Natural killer cell treated with Interleukin-12 subunit alpha and Interleukin-12 subunit beta and Interleukin-15 and Interleukin-18, amount 100 ng/mL, for 72 hours (primary cell): Measurements from ENCODE around the gene TRAPPC3. TPM values are rescaled to one million over a fixed set of nuclear protein-coding genes. Genes with fewer than 3 reads are reported as not detected.
A peak's percentile ranks its signal among the peaks of the same experiment; 100 is the strongest.

Experiments used
- ATAC-seq, 2 donors: fragments of 150-1000 bp; cut with Tn5 transposase in 1 of 2; sonication (Bioruptor Pico), chemical (Tn5 transposase) in 1 of 2; 2 replicates each; pipeline ENCODE4 v1.10.0; 2021
- DNase-seq: peaks from one replicate; pipeline ENCODE4 v3.0.0; 2022; ENCODE audit warnings: low spot score
- H3K27ac Mint-ChIP-seq, 2 donors: 1 replicate in 1 of 2; 2 replicates in 1 of 2; pipeline ENCODE4 v1.8.0; 2022; ENCODE audit warnings: mixed read lengths in 2 of 2, mild to moderate bottlenecking in 1 of 2, moderate library complexity in 1 of 2
- H3K27me3 Mint-ChIP-seq, 2 donors: 1 replicate in 1 of 2; 2 replicates in 1 of 2; pipeline ENCODE4 v1.8.0; 2022; ENCODE audit warnings: mixed read lengths in 2 of 2
- H3K36me3 Mint-ChIP-seq: one replicate; pipeline ENCODE4 v1.8.0; 2022; ENCODE audit warnings: mixed read lengths
- H3K4me1 Mint-ChIP-seq, 2 donors: 1 replicate in 1 of 2; 2 replicates in 1 of 2; pipeline ENCODE4 v1.8.0; 2022; ENCODE audit warnings: low read depth in 2 of 2, mixed read lengths in 2 of 2, mild to moderate bottlenecking in 1 of 2
- H3K4me3 Mint-ChIP-seq: one replicate; pipeline ENCODE4 v1.8.0; 2022; ENCODE audit warnings: mixed read lengths
- H3K9me3 Mint-ChIP-seq: 2 replicates; pipeline ENCODE4 v1.8.0; 2022; ENCODE audit warnings: mixed read lengths
- total RNA-seq, 2 donors: library from RNA; stranded (reverse); gene quantifications; one replicate each; pipeline ENCODE4 v1.2.3, GENCODE V29; 2022

TRAPPC3 gene
- total RNA-seq, 2 donors from 2014 or later, result 58.4 to 69.2 TPM

GRCh38 chr1:36151845-36152203 is 2.5 kb upstream of the TRAPPC3 start:
- H3K27me3 Mint-ChIP-seq, result no peaks in the 10 kb centered on the region

DNA sequence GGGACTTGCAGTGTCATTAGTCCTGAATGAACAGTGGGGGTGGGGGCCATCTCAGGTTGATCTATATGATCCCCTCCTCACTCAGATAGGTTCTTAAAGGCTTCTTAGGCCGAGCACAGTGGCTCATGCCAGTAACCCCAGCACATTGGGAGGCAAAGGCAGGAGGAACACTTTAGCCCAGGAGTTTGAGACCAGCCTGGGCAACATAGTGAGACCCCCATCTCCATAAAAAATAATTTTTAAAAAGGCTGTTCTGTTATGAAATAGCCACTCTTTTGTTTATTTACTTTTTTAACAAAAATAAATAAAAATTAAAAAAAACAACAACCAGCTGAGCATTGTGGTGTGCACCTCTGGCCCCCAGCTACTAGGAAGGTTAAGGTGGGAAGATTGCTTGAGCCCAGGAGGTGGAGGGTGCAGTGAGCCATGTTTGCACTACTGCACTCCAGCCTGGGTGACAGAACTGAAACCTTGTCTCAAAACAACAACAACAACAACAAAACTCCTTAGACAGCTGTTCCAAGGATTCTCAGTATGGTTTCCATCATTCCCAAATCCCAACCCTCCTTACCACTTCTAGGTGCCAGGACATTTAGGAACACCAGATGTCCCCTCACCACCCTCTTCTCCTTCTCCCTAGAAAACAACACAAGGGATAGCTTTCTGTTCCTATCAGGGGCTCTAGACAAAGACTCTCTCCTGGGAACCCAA is 2.0 kb upstream of the TRAPPC3 start:
- H3K27ac Mint-ChIP-seq, result peak overlapping the region; percentile 92 to 97
- no peak for DNase-seq
- ATAC-seq, result no peak
- no peaks in the 10 kb centered on the region for H3K9me3 Mint-ChIP-seq
- peaks cover 59 to 60% of the 10 kb centered on the region in 2 donors for H3K4me1 Mint-ChIP-seq
- H3K4me3 Mint-ChIP-seq, result peak overlapping the region; percentile 94
- H3K36me3 Mint-ChIP-seq, result no peaks in the 10 kb centered on the region
- no peaks in the 10 kb centered on the region for H3K27me3 Mint-ChIP-seq

More at GRCh38 chr1:36151845-36152203, 2.5 kb upstream of the TRAPPC3 start:
- Mint-ChIP-seq H3K9me3 (no peaks in the 10 kb centered on the region), H3K4me3 (peak overlapping the region; percentile 80), H3K27ac (peak overlapping the region; percentile 92 to 97), H3K36me3 (no peaks in the 10 kb centered on the region), H3K4me1 (peaks cover 57 to 58% of the 10 kb centered on the region in 2 donors)
- DNase-seq (peak; percentile 76), ATAC-seq (no peak)

- H3K36me3 Mint-ChIP-seq, result no peaks in the 10 kb centered on the region
- peaks cover 59 to 60% of the 10 kb centered on the region in 2 donors for H3K4me1 Mint-ChIP-seq
- DNase-seq (peak; percentile 92), ATAC-seq (peak; percentile 76 to 80)
- H3K27me3 Mint-ChIP-seq, result no peaks in the 10 kb centered on the region
- H3K27ac Mint-ChIP-seq, result peak overlapping the region; percentile 92 to 97
- peak overlapping the region; percentile 94 for H3K4me3 Mint-ChIP-seq
- H3K9me3 Mint-ChIP-seq, result no peaks in the 10 kb centered on the region
Measured at GRCh38 chr1:36150296-36151133, 1.2 kb upstream of the TRAPPC3 start.

DNA sequence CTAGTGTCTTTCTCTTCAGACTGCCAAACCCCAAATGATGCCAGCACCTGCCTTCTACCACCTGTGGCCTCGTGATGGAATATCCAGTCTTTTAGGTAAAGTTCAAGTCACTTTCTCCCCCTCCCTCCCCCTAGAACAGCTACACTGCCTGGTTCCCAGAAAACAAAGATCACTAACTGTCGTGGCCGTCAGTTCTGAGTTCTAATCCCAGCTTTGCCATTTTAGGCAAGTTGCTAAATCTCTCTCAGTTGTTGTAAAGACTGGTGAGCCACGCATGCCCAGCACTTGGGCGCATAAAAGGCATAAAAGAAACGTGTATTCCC is 648 bp upstream of the TRAPPC3 start:
- no peaks in the 10 kb centered on the region for H3K27me3 Mint-ChIP-seq
- peak overlapping the region; percentile 92 to 97 for H3K27ac Mint-ChIP-seq
- H3K4me3 Mint-ChIP-seq, result peak overlapping the region; percentile 94
- ATAC-seq (no peak), DNase-seq (no peak)
- no peaks in the 10 kb centered on the region for H3K36me3 Mint-ChIP-seq
- H3K4me1 Mint-ChIP-seq, result peaks cover 59 to 60% of the 10 kb centered on the region in 2 donors
- no peaks in the 10 kb centered on the region for H3K9me3 Mint-ChIP-seq

- H3K27ac Mint-ChIP-seq, result peak overlapping the region; percentile 92 to 97
- no peak for ATAC-seq
Measured at GRCh38 chr1:36148821-36149236, 457 bp downstream of the TRAPPC3 start.

DNA sequence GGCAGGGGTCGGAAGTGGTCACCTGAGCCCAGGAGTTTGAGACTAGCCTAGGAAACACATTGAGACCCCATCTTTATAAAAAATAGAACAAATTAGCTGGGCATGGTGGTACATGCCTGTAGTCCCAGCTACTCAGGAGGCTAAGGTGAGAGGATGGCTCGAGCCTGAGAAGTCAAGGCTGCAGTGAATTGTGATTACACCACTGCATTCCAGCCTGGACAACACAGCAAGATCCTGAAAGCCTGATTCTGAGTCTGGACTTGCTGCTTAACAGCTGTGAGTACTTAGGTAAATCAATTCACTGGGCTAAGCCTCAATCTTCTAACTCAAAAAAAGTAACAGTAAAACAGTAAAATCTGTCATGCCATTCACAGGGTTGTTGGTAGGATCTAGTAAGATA is 4.9 kb downstream of the TRAPPC3 start:
- Mint-ChIP-seq H3K36me3 (peaks cover 4% of the 10 kb centered on the region), H3K27ac (no peak overlapping the region), H3K4me3 (no peak overlapping the region), H3K4me1 (peaks cover 26 to 30% of the 10 kb centered on the region in 2 donors), H3K27me3 (no peaks in the 10 kb centered on the region), H3K9me3 (no peaks in the 10 kb centered on the region)
- ATAC-seq (no peak), DNase-seq (no peak)

More at GRCh38 chr1:36148821-36149236, 457 bp downstream of the TRAPPC3 start:
- H3K9me3 Mint-ChIP-seq, result no peaks in the 10 kb centered on the region
- no peaks in the 10 kb centered on the region for H3K36me3 Mint-ChIP-seq
- DNase-seq, result no peak
- no peaks in the 10 kb centered on the region for H3K27me3 Mint-ChIP-seq
- peaks cover 50 to 55% of the 10 kb centered on the region in 2 donors for H3K4me1 Mint-ChIP-seq
- H3K4me3 Mint-ChIP-seq, result peak overlapping the region; percentile 94

GRCh38 chr1:36143424-36143823 is 5.9 kb downstream of the TRAPPC3 start:
- Mint-ChIP-seq H3K9me3 (no peaks in the 10 kb centered on the region), H3K36me3 (peaks cover 5% of the 10 kb centered on the region), H3K27ac (no peak overlapping the region), H3K27me3 (no peaks in the 10 kb centered on the region), H3K4me3 (no peak overlapping the region), H3K4me1 (peaks cover 24 to 25% of the 10 kb centered on the region in 2 donors)
- ATAC-seq, result no peak
- DNase-seq, result no peak

DNA sequence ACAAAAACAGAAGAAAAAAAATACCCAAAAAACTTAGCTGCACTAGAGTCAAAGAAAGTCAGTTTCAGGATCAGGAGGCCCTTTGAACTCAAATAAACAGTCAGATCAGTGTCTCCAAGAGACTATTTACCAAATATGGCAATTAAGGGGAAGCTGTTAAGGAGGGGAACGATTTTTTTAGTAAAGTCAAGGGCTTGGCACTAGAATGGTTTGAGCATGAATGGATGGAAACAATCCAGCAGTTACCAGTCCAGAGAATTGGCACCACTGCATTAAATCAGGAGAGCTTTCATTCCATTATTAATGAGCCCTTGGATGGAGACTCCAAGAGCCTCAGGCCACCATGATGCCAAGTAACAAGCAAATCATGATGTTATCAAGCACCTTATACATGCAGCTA is 7.2 kb downstream of the TRAPPC3 start:
- peaks cover 15 to 18% of the 10 kb centered on the region in 2 donors for H3K4me1 Mint-ChIP-seq

DNA sequence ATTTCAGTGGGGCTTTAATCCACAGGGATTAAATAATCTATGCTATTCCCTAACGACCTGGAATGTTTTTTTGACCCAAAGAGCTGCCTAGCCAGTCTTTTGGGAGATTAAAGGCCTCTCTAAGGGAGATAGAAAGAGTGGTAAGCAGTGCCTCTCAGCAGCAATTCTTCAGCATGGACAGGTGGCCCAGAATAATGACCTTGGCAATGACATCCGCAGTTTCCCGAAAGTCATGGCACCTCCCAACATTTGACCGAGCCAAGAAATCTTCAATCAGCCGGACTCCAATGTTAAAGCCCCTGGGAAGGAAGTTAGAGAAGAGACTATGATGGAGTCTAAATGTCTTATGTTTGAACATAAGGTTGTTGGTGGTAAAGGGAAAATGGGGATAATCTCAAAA is 9.8 kb downstream of the TRAPPC3 start:
- no peak for ATAC-seq
- no peak for DNase-seq
- Mint-ChIP-seq H3K27me3 (no peaks in the 10 kb centered on the region), H3K9me3 (no peaks in the 10 kb centered on the region), H3K27ac (peak overlapping the region in 1 of 2 donors; percentile 3), H3K36me3 (peaks cover 5% of the 10 kb centered on the region), H3K4me3 (no peak overlapping the region), H3K4me1 (peaks cover 10 to 15% of the 10 kb centered on the region in 2 donors)

More for the DNA sequence above, 7.2 kb downstream of the TRAPPC3 start:
- Mint-ChIP-seq H3K27ac (peak overlapping the region in 1 of 2 donors; percentile 10), H3K4me3 (no peak overlapping the region), H3K9me3 (no peaks in the 10 kb centered on the region), H3K36me3 (peaks cover 5% of the 10 kb centered on the region), H3K27me3 (no peaks in the 10 kb centered on the region)
- ATAC-seq, result no peak
- DNase-seq, result no peak

DNA sequence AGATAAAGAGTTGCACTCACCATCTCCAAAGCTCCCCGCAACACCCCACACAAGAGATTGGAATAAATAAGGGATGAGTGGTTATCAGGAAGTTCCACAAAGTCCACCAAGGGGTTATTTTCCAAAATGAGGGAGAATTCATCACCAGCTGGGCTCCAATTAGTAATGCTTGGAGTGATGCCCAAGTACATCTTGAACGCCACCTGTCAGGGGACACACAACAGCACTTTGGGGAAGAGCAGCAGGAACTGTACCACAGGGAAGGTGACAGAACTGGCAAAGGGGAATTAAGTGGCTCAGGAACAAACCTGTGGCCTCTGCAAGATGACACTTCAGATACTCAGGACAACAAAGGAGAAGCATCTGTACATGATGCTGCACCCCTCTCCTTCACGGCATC is 11.5 kb downstream of the TRAPPC3 start:
- Mint-ChIP-seq H3K36me3 (peaks cover 5% of the 10 kb centered on the region), H3K9me3 (no peaks in the 10 kb centered on the region), H3K27ac (no peak overlapping the region), H3K4me3 (no peak overlapping the region), H3K4me1 (peaks cover 0 to 7% of the 10 kb centered on the region in 2 donors), H3K27me3 (no peaks in the 10 kb centered on the region)
- ATAC-seq (no peak), DNase-seq (no peak)

DNA sequence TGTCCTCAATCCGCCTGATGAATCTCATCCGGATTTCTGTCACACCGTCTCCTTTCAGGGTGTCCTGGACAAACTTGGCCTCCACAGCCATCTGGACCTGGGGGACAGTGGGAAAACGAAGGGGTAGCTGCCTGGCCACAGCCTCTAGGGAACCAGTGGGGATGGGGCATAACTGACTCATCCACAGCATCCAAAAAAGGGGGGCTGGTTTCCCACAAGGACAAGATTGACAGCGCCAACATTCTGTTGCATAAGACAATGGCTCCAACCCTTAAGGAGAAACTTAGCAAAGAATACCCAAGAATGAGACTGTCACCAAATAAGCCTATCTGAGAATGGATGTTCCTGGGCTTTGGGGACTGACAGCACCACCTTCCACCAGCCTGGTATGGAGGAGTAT is 12.1 kb downstream of the TRAPPC3 start:
- Mint-ChIP-seq H3K9me3 (no peaks in the 10 kb centered on the region), H3K4me3 (no peak overlapping the region), H3K36me3 (peaks cover 5% of the 10 kb centered on the region), H3K4me1 (peaks cover 0 to 7% of the 10 kb centered on the region in 2 donors), H3K27me3 (no peaks in the 10 kb centered on the region), H3K27ac (no peak overlapping the region)
- DNase-seq (no peak), ATAC-seq (no peak)

- no peak for DNase-seq
- Mint-ChIP-seq H3K27ac (no peak overlapping the region), H3K27me3 (no peaks in the 10 kb centered on the region), H3K36me3 (peaks cover 5% of the 10 kb centered on the region), H3K4me3 (no peak overlapping the region), H3K9me3 (no peaks in the 10 kb centered on the region), H3K4me1 (peaks cover 0 to 7% of the 10 kb centered on the region in 2 donors)
- no peak for ATAC-seq
Measured at GRCh38 chr1:36136535-36136934, 12.8 kb downstream of the TRAPPC3 start.

DNA sequence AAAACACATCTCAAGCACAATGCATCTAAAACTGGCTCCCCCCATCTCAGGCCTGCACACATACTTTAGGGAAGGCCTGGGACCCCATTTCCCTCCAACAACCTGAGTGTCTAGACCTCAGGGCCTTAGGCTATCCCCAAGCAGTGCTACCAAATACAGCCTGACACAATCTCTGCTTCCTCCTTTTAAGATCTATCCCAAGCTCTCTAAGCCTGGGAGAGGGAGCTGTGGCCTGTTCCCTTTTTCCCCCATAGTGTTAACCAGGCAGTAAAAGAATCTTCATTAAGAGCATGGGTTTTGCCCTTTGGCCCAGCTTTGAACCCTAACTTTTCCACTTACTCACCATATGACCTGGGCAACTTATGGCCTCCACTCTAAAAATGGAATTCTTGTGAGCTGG is 13.5 kb downstream of the TRAPPC3 start:
- H3K4me3 Mint-ChIP-seq, result no peak overlapping the region
- H3K27ac Mint-ChIP-seq, result no peak overlapping the region
- no peaks in the 10 kb centered on the region for H3K27me3 Mint-ChIP-seq
- peaks cover 5% of the 10 kb centered on the region for H3K36me3 Mint-ChIP-seq
- H3K4me1 Mint-ChIP-seq, result peaks cover 0 to 7% of the 10 kb centered on the region in 2 donors
- no peak for DNase-seq
- no peaks in the 10 kb centered on the region for H3K9me3 Mint-ChIP-seq
- ATAC-seq, result no peak

- Mint-ChIP-seq H3K4me1 (peaks cover 0 to 7% of the 10 kb centered on the region in 2 donors), H3K4me3 (no peak overlapping the region), H3K27ac (no peak overlapping the region), H3K36me3 (peaks cover 5% of the 10 kb centered on the region), H3K27me3 (no peaks in the 10 kb centered on the region), H3K9me3 (no peaks in the 10 kb centered on the region)
- DNase-seq, result no peak
- ATAC-seq, result no peak
Measured at GRCh38 chr1:36135330-36135667, 14.0 kb downstream of the TRAPPC3 start.
